ENCODE measurements around the gene KLK5.

KLK5 gene

GRCh38 chr19:50969413-50969760 lies 16.5 kb upstream of the KLK5 start, which contains the start of gene KLK6:
Gene KLK6 (minus strand): TSS chr19:50969591. CDS start chr19:50968104, 1,487 bp downstream.
- TF ChIP-seq CTCF (IDR thresholded peaks at IDR 0.05; ENCODE audit: insufficient read depth, low read depth, low read length, missing control alignments): no peak
- H3K4me3 ChIP-seq (ENCODE audit: low read length): no peak within 1 kb of the TSS
- DNase-seq (ENCODE audit: low read depth): peak; percentile 25

DNA sequence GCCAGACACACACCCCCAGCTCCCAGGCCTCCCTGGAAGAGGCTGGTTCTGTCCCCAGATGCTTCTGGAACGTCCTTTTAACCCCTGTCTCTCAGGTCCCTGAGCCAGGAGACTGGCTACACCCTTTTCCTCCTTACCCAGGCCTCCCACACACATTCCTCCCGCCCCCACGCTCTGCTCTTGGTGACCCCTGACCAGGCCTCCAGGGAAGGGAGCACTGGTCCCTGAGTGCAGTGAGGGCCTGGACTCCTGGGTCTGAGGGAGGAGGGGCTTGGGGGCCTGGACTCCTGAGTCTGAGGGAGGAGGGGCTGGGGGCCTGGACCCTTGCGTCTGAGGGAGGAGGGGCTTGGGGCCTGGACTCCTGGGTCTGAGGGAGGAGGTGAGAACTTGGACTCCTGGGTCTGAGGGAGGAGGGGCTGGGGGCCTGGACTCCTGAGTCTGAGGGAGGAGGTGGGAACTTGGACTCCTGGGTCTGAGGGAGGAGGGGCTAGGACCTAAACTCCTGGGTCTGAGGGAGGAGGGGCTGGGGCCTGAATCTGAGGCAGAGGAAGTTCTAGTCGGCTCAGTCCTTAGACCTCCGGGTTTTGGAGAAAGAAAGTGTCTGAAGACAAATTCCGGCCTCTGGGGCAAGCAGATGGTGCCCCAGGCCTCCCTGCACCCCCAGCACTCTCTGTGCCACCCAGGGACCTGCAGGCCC lies 16.0 kb upstream of the KLK5 start:
- H3K4me3 ChIP-seq (ENCODE audit: low read length): no peak overlapping the region
- no peak for TF ChIP-seq CTCF (IDR thresholded peaks at IDR 0.05; ENCODE audit: insufficient read depth, low read depth, low read length, missing control alignments)
- no peak for DNase-seq (ENCODE audit: low read depth)

- no peak for DNase-seq (ENCODE audit: low read depth)
- no peak overlapping the region for H3K4me3 ChIP-seq (ENCODE audit: low read length)
- TF ChIP-seq CTCF (IDR thresholded peaks at IDR 0.05; ENCODE audit: insufficient read depth, low read depth, low read length, missing control alignments): no peak
Measured at GRCh38 chr19:50967929-50968715, 15.3 kb upstream of the KLK5 start.

- no peak overlapping the region for H3K4me3 ChIP-seq (ENCODE audit: low read length)
- no peak for DNase-seq (ENCODE audit: low read depth)
- no peak for TF ChIP-seq CTCF (IDR thresholded peaks at IDR 0.05; ENCODE audit: insufficient read depth, low read depth, low read length, missing control alignments)
Measured at GRCh38 chr19:50964266-50964665, 11.4 kb upstream of the KLK5 start.

GRCh38 chr19:50963381-50963780 lies 10.5 kb upstream of the KLK5 start:
- DNase-seq (ENCODE audit: low read depth): no peak
- no peak for TF ChIP-seq CTCF (IDR thresholded peaks at IDR 0.05; ENCODE audit: insufficient read depth, low read depth, low read length, missing control alignments)
- H3K4me3 ChIP-seq (ENCODE audit: low read length): no peak overlapping the region

GRCh38 chr19:50962245-50962644 lies 9.4 kb upstream of the KLK5 start:
- no peak overlapping the region for H3K4me3 ChIP-seq (ENCODE audit: low read length)
- DNase-seq (ENCODE audit: low read depth): no peak
- no peak for TF ChIP-seq CTCF (IDR thresholded peaks at IDR 0.05; ENCODE audit: insufficient read depth, low read depth, low read length, missing control alignments)

Measured in epithelial cell of esophagus (primary cell).